NCI-H82 (cell line): ENCODE results near the gene IGFALS.
A peak's percentile ranks its signal among the peaks of the same experiment; 100 is the strongest.

ENCODE experiments used
- DNase-seq: peaks from one replicate; lab custom pipeline; 2025; lab: John Stamatoyannopoulos, UW

Gene IGFALS

DNA sequence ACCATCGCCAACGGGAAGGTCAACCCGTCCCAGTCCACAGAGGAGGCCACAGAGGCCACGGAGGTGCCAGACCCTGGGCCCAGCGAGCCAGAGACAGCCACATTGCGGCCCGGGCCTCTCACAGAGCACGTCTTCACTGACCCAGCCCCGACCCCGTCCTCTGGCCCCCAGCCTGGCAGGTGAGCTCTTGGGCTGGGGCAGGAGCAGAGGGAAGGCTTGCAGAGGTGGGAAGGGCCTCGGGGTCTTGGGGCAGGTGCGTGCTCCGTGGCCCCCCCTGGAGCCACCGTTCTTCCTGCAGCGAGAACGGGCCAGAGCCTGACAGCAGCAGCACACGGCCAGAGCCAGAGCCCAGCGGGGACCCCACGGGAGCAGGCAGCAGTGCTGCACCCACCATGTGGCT, 27.3 kb downstream of the IGFALS start:
- DNase-seq, result no peak

DNA sequence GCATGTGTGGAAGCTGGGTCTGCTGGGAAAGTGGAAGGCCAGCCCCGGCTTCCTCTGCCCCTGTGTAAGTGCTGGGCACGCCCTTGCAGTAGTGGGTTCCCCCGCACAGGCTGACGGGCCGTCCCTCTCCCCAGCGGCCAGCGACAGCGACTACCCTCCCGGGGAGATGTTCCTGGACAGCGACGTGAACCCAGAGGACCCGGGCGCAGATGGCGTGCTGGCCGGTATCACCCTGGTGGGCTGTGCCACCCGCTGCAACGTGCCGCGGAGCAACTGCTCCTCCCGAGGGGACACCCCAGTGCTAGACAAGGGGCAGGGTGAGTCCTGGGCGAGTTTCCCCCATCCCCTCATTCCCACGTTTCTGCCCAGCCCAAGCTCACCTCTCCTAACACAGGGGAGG, 27.7 kb downstream of the IGFALS start:
- no peak for DNase-seq

DNA sequence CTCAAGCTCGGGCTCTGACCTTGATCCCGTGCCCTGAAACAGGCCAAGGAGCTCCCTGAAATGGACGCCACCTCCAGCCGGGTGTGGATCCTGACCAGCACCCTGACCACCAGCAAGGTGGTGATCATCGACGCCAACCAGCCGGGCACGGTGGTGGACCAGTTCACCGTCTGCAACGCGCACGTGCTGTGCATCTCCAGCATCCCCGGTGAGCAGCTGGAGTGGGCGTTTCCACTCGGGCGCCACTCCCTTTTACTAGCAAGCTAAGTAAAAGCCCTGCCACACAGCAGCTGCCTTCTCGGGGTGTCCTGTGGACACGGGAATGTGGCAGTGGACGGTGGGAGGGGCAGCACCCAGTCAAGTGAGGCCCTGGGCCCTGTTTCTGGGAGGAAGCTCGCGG, 28.5 kb downstream of the IGFALS start:
- no peak for DNase-seq

DNA sequence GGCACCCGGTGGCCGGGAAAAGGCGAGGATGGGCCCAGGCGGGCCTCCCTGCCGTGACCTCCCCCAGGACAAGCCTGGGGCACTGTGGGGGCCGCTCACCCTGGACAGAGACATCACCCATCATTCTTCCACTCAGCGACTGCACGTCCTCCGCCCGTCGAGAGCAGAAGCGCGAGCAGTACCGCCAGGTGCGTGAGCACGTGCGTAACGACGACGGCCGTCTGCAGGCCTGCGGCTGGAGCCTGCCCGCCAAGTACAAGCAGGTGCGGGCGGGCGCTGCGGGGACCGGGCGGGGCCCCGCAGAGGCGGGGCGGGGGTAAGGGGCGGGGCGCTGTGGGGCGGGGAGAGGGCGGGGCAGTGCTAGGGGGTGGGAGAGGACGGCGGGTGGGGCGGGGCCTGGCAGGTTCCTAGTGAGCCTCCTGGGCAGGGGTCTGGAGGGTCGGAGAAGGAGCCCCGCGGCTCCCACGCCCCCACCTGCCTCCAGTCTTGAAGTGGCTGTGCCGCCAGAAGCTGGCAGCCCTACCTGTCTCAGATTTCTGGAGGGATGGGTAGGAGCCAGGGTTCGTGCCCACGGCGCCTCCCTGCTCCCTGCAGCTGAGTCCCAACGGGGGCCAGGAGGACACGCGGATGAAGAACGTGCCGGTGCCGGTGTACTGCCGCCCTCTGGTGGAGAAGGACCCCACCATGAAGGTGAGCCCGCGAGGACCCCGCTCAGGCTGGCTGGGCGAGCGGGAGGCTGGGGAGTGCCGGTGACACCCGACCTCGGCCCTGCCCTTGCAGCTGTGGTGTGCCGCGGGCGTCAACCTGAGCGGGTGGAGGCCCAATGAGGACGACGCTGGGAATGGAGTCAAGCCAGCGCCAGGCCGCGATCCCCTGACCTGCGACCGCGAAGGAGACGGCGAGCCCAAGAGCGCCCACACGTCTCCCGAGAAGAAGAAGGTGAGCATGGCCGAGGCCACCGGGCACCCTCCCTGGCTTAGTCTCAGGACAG, 29.7 kb downstream of the IGFALS start:
- peak; percentile 73 for DNase-seq

DNA sequence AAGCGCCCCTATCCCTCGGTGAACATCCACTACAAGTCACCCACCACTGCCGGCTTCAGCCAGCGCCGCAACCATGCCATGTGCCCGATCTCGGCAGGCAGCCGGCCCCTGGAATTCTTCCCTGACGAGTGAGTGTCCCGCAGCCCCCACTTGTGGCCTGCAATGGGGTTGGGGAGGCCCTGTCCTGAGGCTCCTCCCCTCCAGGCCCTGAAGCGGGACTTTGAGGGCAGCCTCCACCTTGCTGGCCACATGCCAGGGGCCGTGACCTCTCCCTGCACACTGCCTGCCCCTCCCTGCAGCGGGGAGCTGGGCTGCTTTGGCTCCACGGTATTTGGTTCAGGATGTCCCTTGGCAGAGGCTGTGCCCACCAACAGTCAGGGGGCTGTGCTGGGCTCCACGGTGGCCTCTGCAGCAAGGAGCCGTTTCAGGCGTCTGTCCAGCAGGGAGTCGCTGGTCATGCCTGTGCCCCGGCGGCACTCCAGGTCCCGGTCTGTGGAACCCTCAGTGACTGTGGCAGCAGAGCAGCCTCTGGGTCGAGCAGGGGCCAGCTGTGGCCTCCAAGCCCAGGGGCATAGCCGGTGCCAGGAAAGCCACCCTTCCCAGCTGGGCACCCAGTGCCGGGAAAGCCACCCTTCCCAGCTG, 30.5 kb downstream of the IGFALS start:
- DNase-seq, result no peak

DNA sequence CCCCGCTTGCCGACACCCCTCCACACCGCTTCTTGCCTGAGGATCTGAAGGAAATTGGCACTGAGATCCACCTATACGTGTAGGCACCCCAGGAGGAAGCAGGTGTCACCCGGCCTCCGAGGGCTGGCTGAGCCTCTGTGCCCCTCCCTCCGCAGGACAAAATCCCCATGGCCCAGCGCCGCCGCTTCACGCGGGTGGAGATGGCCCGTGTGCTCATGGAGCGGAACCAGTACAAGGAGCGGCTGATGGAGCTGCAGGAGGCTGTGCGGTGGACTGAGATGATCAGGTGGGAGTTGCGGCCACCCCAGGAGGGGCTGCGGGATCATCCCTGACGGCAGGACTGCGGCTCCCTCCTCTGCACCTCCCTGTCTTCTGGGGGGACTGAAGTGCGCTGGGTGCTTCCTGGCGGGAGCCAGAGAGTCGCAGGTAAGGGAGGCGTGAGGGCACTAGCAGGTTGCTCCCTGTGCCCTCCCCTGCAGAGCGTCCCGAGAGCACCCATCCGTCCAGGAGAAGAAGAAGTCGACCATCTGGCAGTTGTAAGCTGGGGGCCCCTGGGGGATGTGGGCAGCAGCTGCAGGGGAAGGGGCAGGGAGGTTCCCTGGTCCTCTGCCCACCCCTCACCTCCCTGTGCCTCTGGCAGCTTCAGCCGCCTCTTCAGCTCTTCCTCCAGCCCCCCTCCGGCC, 31.2 kb downstream of the IGFALS start:
- DNase-seq, result peak; percentile 78

DNA sequence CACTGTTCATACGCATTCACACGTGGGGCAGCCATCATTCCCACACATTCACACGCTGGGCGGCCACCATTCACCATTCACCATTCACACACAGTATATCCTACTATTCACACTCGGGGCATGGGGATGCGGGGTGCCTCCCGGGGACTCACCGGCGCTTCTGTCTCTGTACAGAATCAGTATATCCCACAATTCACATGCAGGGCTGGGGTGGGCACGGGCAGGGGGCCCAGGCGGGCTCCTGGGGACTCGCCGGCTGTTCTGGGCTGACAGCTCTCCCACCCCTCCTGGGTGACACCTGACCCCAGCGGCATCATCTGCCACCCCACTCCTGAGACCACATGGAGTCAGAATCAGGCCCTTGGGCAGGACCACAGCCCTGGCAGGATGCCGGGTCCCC, 31.8 kb downstream of the IGFALS start:
- DNase-seq, result no peak

DNA sequence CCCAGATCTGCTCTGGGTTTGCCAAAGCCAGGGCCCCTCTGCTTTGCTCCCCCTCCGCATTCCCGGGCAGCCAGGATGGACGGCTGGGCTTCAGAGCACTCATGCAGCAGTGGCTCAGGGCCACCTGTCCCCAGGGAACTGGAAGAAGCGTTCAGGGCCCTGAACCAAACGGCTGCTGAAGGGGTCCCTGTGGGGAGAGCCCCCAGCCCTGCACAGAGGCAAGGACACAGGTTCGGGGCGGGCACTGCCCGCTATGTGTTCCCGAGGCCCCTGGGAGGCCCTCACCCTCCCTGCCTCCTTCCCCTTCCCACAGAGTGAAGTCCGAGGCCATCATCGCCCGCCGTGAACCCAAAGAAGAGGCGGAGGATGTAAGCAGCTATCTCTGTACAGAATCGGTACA, 32.6 kb downstream of the IGFALS start:
- DNase-seq, result no peak

DNA sequence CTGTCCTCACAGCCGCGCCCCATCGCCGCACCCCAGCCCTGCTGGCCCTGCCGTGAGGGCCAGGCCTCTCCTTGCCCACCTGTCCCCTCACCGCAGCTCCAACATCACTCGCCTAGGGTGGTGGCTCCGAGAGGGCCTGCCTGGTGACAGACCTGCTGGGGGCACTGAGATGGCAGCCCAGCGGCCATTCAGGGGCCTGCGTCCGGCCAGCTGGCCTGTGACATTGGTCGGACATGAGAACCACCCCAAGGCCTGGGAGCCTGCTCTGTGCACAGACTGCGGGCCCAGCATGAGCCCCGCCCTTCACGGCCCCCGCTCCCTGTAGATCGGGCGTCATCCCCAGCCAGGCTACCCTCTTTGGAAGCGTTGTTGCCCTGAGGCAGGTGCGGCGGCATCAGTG, 34.0 kb downstream of the IGFALS start:
- no peak for DNase-seq

DNA sequence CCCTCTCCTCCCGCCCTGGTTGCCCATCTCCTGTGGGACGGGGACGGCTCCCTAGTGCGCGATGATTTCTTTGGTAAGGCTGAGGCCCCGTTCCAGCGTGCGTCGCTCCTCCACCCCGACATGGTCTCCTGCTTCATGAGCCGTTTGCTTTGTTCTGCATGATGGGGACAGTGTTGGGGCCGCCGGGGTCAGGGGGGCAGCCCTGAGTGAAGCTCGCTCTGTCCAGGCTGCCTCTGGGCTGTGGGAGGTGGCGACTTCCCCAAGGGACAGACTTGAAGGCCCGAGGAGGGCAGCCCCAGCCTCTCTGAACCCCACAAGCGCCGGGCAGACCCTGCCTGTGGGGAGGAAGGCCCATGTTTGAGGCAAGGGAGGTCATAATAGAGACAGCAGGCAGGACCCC, 34.6 kb downstream of the IGFALS start:
- DNase-seq, result no peak

DNA sequence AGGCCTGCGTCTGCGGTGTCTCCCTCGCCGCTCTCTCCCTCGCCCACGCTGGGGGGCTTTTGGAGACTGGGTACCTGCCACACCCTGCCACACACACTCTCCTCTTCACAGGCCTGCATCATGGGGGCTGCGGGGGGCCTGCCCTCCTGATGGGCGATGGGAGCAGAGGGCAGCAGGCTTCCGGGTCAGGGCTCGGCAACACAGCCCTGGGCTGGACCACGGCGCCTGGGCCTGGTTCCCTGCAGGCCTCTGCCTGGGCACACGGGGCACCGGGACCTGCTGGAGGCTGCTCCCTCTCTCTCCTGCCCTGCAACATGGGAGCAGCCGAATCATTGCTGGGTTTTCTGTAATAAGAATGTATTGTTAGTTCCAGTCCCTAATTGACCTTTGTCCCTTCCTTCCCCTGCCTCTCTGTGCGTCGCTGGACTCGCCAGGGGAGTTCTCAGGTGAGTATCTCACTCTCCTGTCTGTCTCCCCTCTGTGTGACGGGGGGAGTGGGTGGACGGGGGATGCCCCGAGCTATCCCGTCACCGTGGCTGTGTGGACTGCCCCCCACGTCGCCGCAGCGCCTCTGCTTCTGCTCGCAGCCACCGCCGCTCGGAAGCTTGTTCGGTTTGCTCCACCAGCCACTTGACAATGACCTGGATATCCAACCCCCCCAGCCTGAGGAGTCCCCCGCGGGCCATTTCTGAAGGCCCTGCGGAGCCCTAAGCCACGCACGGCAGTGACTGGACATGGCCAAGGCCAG, 35.6 kb downstream of the IGFALS start:
- DNase-seq, result no peak

DNA sequence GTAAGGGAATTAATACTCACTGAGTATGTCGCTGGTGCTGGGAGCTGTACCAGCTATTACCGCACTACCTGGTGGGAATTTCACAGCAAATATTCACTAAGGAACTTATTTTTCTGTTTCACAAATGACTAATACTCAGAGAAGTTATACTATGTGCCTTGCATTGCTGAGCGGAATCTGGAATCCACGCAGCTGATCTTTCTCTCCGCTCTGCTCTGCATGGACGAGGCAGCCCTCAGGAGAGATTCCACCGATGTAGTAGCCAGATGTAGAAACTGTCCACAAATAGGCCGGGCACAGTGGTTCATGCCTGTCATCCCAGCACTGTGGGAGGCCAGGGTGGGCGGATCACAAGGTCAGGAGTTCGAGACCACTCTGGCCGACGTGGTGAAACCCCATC, 39.3 kb downstream of the IGFALS start:
- DNase-seq, result no peak

DNA sequence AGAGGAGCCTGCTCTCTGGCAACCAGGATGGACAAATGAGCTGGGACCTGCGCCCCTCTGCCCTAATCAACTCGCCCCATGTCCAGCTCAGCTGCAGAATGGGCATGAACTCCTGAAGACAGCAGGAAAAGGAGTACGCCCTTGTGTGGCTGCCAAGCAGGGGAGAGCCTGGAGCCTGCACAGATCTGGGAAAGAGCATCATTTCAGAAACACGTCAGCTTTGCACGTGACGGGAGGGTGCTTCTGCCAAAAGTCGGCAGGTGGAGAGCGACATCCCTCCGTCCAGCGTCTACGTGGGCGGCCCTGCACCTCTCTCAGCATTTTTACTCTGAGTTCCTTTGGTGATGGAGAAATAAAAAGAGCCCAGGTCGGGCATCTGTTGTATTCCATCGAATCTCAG, 40.7 kb downstream of the IGFALS start:
- DNase-seq, result no peak

DNA sequence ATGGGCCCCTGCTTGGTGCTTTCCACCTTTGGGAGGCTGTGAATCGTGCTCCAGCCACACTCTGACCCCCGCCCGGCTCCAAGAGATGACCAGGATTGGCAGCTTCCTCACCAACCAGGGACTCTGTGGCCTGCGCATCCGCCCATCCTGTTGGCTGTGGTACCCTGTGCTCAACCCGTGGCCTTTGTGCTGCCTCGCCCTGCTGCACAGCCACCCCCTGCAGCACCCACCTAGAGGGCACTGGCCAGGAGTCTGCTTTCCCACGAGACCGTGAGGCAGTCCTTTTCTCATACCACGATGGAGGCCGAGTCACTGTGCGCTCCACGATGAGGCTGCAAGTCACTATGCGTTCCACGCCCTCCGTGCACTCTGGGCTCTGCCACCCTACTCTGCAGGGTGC, 41.6 kb downstream of the IGFALS start:
- no peak for DNase-seq

DNA sequence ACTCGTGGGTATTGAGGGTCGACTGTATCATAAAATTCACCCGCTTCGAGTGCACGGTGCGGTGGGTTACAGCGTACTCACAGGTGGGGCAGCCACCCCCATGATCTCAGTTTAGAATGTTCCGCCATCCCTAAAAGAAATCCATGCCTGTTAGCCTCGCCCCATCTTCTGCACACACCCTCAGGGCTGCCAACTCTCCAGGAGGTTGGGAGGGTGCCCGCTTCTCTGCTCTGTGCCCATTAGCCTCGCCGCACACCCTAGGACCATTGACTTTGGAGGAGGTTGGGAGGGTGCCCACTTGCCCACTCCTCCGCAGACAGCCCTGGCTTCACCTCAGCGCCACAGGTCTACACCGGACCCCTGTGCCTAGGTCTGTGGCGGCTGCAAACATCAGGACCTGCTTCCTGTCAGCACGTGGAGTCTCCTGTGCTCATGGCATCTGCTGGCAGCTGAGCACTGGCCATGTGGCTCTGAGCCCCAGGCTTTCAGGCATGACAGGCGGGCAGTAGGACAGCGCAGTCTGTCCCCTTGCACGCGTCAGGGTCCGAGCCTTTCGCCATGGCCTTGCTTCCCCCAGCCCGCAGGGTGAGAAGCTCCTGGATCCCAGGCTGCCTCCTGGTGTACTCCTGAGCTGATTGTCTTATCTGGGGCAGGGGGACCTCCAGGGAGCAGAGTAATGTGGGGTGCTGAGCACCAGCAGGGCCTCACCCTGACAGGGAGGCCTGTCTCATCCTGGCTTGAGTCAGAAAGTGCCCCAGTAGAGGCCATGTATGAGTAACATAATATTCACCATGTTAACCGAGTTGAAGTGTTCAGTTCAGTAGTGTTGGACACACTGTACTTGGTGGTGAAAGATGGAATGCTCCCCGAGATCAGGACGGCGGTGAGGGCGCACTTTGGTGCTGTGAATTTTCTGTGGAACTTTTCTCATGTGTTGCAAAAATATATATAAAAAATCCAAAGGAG, 44.1 kb downstream of the IGFALS start:
- no peak for DNase-seq

DNA sequence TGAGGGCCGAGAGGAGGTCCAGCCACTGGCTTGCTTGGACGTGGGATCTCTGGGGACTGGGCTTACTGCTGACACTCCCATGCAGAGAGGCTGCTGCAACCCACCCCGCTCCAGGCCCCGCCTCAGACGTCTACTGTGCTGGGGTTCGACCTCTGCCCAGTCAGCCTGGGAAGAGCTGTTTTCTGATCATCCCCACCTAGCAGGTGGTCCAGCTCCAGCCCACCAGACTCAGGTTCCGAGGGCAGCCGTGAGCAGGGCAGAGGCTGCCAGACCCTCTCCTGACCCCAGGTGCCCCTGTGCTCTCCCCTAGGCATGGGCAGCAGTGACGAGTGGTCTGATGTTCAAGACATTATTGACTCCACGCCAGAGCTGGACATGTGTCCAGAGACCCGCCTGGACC, 45.6 kb downstream of the IGFALS start:
- DNase-seq, result no peak

DNA sequence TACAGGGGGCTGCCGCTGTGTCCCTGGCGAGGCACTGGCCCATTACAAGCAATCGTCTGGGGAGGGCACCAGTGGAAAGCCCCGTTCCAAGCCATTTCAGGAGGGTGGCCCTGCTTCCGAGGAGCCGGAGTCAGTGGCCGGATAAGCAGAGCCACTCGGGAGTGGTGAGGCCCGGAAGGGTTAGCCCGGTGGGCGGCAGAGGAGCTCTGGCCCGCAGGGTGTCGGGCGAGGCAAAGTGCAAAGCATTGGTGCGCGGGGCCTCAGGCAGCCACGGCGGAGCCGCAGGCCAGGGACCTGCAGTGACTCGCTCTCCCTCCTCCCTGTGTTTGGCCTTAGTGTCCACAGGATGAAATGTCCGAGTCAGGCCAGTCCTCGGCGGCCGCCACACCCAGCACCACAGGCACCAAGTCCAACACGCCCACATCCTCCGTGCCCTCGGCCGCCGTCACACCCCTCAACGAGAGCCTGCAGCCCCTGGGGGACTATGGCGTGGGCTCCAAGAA, 46.8 kb downstream of the IGFALS start:
- DNase-seq, result no peak

DNA sequence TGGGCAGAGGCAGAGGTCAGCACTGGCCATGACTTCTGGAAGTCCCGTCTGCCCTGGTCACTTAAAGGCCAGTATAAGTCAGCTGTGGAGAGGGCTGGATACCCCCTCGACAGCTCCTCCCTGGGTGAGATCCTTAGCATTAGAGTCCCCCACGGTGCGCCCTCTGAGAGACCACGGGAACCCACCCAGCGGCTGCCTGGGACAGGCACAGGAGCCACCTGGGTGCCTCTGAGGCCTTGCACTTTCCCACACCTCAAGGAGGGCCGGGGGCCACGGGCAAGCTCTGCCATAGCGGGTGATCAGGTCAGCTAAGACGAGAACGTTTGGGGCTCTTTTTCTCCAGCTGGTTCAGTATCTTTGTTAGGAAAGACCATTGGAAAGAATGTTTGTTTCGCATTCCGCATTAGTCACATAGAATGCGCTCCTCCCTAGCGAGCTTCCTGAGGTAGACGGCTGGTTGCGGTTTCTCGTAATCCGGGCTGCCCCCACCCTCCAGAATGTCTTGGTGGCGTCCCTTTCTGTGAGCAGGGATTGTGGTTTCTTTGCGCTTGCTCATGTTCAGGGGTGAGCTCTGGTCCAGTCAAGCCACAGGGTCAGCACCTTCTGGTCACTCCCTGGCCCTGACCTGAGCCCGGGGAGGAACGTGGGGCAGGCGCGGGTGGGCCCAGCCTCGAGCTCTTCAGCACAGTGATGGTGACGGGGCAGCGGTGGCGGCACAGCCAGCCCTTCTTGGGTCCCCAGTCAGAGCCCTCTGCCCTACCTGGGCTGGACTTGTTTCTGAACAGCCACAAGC, 47.4 kb downstream of the IGFALS start:
- DNase-seq, result no peak

DNA sequence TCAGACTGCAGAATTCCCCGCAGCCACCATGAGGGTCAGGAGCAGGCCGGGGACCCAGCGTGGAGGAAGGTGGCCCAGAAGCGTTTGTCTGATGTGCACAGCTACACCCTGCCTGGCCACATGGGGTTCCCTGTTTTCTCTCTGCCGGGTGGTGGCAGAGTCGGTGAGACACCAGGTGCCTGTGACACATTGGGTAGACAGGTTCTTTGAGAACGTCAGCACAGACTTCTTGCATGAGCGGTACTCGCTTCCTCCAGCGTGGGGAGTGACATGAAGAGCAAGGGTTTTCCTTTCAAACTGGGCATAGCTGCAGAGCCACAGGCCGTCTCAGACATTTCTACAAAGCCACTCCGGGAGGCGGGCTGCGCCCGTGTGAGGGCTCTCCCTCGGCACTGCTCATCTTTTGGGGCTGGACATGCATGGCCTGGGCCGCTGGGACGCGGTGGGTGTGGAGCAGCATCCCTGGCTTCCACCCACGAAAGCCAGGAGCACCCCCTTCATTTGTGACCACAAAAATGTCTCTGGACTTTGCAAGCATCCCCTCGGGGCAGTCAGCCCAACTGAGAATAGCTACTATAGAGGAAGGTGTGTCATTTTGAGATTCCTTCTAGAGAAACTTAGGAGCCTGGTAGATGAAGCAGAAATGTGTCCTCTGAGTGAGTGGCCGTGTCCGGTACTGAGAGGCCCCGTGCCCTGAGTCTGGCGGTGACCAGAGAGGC, 48.2 kb downstream of the IGFALS start:
- no peak for DNase-seq
